Non-pigmented ciliary epithelial cell (primary cell): ENCODE data around the gene GRAMD2B.
"Not testable (repeated sequence)": the region's sequence is repeated elsewhere in the genome, so short reads cannot be mapped to it uniquely, and the experiment has no call there.

Experiments used
- DNase-seq: peaks from one replicate; pipeline ENCODE4 v3.0.0-alpha.2; 2010; ENCODE audit warnings: low read depth

GRAMD2B gene, protein sequence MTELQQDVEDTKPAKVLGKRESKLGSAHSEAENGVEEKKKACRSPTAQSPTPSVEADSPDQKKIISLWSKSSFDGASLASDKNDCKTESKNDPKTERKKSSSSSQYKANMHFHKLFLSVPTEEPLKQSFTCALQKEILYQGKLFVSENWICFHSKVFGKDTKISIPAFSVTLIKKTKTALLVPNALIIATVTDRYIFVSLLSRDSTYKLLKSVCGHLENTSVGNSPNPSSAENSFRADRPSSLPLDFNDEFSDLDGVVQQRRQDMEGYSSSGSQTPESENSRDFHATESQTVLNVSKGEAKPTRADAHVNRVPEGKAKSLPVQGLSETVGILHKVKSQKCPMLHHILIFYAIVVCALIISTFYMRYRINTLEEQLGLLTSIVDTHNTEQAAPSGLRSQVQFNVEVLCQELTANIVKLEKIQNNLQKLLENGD

DNA sequence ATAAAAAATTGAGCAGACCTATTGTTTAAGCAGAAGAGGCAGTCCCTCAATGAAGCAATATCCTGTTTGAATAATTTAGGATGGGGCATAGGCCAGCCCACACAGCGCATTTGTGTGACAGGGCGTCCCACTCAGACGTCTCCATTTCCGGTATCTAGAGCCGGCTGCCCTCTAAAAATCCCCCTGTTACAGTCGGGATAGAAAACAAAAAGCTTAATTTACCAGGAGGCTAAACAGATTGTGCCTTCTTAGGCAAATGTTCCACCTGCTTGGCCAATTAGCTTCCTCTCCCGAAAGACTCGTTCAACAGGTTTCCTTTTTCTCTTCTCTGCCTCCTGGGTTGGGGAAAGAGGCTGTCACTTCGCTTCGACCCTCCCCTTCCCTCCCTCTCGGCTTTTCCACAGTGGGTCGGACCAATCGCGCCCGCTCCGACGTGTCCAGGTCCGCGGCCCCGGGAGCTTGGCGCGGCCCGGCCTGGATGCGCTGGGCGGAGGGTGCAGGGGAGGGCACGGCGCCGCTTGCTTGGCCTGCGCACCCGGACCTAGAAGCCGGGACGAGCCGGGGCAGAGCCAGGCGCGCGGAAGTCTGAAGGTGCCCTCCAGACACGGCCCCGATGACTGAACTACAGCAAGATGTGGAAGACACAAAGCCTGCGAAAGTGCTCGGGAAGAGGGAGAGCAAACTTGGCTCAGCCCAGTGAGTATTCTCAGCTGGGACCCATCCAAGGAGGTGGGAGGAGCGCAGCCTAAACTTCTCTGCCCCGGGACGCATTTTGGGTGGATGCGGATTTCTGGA is at the start of gene GRAMD2B:
Gene GRAMD2B, plus strand, starts transcription at position 416 of the 795 bp plus-strand sequence. Its CDS starts 198 bp downstream, at position 614.
- peak; percentile 63 for DNase-seq

DNA sequence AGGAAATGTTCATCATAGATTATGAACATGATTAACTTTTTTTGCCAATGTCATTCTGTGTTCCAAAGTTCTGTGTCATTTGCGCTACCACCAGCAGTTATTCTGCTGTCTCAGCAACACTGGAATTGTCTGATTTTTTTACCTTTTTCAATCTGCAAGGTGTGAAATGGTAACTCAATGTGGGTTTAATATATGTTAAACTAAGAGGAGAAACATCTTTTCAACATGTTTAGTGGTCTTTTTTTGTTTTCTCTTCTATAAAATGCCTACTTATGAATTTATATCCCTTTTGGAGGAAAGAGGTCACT is 49.1 kb upstream of the GRAMD2B start:
- no peak for DNase-seq

DNA sequence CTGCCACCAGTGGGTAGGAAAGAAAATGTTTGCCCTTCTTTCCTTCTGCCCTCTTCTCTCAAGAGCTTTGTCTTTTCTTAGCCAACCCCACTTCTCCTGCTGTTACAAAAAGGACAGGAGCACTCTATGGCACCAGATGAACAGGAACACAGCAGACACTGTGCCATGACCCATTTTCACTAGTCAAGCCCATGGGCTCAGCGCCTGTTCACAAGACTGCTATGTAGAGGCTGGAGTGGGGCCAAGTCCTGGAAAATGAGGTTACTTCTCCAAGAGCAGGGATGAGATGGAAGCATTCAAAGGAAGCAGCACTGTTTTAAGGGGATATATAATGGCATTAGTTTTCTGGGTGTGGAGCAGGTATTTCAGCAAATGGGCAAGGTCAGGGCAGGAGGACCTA is 46.8 kb upstream of the GRAMD2B start:
- no peak for DNase-seq

DNA sequence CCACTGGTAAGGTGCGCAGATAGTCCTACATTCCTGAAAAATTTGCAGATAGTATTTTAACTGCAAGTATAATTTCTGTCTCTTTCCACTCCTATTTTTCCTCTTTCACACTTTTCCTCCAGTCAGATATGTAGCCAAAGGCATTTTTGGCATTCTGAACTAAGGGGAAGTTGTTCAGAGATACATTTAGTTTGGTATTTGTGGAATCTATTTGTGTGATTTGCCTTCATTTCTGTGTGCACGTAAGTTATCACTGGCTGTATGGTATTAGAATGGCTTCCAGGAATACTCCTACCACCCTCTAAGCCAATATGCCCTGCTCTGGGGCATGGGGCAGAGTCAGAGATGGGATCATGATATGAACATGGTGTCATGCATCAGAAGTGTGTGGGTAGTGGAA is 45.8 kb upstream of the GRAMD2B start:
- DNase-seq, result no peak

DNA sequence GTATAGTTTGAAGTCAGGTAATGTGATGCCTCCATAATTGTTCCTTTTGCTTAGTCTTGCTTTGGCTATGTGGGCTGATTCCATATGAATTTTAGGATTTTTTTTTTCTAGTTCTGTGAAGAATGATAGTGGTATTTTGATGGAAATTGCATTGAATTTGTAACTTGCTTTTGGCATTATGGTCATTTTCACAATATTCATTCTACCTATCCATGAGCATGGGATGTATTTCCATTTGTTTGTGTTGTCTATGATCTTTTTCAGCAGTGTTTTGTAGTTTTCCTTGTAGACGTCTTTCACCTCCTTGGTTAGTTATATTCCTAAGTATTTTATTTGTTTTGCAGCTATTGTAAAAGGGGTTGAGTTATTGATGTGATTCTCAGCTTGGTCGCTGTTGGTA is 42.9 kb upstream of the GRAMD2B start:
- DNase-seq, result not testable (repeated sequence)

DNA sequence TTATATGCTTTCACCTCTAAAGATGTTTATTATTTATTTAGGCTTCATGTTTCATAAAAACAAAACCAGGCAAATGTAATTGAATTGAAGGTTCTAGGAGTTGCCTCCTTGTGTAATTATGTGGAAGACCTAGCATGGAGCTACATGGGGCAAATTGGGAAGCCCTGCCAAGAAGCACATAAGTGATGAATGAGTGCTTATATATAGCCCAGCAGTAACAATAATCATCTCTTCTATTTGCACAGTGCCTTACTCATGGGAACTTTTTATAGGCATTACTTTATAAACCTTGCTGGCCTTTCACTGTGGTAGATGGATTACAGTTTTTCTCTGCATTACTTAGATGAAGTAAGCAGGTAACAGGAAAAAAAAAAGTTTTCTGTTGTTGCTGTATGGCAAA is 40.0 kb upstream of the GRAMD2B start:
- DNase-seq, result no peak

DNA sequence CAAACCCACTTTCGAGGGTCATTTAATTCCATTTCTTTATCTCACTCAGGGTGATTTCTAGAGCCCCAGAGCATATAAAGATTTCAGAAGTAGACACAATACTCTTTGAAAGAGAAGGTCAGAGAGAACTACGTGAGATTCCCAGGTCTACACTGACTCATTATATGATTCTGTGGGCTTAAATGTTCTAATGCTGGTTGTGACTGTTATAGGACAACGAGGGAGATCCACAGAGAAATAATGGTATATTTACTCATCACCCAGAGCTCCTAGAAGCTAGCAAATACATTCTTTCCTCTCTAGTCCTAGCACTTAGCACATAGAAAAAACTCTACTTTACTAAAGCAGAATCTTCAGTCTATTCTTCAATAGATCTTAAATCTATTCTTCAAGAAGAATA is 39.4 kb upstream of the GRAMD2B start:
- DNase-seq, result no peak

DNA sequence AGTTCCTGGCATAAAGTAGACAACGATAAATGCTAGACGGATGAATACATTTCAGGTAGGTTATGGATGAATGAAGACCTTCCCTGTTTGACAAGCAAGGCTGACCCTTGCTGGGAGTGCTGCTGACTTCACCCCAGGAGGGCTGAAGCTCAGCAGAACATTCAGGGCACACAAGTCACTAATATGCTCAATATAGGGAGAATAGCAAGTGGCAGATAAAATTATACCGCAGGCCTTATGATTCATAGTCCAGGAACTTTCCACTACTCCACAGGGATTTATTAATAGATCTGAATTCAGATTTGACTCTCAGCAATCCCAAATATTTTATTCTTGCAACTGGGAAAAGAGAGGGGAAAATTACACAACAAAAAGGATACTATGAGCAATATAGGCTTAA is 38.2 kb upstream of the GRAMD2B start:
- peak; percentile 64 for DNase-seq

DNA sequence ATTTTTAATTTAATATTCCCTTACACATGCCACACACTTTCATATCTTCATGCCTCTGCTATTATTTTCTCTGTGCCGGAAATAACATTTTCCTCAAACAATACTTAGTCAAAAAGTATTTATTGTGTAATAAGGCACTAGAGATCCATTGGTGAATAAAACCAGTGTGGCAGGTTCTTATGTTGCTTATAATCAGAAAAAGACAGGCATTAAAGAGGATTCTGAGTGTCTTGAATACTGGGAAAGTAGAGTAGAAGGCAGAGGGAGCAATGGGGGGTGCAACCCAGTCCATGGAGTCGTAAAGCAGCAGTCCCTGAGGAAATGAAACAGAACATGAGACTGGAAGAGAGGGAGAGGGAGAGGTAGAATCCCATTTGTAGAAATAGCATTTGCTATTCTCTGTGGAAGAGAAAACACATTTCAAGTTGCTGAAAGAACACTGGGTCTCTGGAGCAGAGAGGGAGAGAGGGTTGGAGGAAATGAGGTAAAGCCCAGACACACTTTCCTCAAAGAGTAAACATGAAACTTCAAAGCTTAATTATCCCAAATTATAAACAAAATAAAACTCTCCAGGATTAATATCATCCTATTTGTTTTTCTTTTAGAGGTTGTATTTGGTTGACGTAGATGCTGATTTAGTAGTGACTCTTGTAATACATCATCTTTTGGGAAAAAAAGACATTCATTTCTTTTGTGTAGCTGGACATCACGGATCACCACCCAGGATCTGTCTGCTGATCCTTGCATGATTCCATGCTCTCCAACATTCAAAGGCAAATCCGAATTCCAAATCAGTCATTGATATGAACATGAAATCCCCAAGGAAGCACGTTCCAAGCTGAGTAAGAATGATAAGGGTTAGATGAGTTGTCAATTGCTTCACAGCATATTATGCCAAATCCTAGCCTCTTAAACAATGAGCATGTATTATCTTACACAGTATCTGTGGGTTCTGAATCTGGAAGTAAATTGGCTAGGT is 37.4 kb upstream of the GRAMD2B start:
- no peak for DNase-seq

DNA sequence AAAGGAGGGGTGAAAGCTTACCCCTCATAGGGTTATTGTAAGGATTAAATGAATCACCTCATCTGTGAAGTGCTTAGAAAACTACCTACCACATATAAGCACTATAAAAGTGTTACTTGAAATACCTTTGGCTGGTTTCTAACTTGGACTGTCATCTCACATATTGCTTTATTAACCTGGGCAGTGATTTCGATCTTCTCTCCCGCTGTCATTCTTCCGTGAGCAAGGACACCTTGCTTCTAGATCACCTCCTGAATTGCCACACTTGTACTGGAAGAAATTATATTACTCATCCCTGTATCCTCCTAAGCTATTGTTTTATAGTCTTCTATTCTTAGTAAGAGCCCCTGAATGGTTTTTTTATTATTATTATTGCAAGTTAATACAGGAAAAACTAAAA is 34.0 kb upstream of the GRAMD2B start:
- no peak for DNase-seq

DNA sequence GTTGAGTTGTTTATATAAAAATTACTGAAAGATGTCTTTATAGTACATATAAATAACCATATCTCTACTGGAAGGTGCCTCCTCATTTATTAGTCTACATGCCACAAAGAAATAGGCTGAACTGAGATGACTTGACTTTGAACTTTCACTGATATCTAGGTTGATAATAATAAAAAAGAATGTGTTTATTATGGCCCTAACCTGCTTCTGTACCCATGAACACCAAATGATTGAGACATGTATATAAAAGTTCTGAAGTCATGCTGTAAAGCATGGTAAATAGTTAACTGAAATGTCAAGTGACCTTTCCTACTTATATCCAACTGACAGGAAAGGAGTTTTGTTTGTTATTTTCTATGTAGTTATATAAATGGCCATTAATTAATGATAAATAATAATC is 33.2 kb upstream of the GRAMD2B start:
- DNase-seq, result no peak

DNA sequence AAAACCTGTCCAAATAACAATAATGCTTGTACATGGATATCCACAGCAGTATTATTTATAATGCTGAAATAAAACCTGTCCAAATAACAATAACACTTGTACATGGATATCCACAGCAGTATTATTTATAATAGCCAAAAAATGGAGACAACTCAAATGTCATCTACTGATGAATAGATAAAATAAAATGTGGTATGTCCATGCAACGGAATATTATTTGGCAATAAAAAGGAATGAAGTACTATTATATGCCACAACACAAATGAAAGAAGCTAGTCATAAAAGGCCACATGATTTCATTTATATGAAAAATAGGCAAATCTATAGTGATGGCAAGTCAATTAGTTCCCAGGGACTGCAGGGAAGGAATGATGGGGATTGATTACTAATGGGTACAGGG is 31.8 kb upstream of the GRAMD2B start:
- no peak for DNase-seq

DNA sequence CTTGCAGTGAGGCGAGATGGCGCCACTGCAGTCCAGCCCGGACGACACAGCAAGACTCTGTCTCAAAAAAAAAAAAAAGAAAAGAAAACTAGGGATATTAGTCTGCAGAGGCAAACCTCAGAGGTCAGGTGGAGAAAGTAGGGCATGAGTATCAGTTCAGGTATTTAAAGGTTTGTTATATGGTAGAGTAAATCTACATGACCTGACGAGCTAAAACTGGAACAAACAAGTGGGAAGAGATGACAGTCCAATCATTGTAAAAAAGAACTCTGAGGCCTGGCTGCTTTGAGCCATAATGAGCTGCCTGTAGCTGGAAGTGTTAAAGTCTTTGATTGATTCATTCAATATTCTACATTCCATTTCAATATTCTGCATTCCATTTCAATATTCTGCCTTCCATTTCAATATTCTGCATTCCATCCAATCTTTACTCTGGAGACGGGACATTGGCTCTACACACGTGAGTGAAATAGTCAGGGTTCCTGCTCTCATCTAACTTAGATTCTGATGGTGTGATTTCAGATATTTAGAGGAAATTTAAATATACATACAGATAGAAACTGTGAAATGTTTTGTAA is 28.9 kb upstream of the GRAMD2B start:
- DNase-seq, result no peak

DNA sequence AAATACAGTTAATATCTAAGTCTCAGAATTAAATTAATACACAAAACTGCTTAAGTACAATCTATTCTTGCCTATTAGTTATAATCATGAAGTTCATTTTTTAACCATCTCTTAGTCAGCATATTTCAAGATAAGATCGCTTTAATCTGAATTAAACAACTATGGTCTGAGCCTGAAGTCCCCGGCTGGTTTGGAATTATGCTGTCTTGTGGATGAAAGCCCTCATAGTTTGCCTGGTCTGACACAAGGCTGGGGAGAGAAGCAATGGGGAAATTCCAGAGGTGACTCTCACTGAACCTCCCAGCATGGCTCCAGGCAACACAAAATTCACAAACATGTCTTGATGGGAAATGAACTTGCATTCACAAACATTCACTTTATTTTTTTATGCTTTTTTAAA is 28.0 kb upstream of the GRAMD2B start:
- DNase-seq, result no peak

DNA sequence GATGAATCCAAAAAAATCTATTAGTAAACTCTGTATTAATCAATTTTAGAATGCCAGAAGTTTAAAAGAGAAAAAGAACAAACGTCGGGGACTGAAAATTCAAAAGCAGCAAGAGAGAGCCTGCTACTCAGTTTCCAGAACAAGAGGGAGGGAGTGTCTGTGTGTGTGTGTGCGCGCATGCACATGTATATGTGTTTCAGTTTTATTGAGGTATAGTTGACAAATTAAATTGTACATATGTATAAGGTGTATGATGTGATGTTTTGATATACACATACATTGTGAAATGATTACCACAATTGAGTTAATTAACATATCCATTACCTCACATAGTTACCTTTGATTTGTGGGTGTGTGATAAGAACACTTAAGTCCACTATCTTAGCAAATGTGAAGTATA is 27.6 kb upstream of the GRAMD2B start:
- no peak for DNase-seq

DNA sequence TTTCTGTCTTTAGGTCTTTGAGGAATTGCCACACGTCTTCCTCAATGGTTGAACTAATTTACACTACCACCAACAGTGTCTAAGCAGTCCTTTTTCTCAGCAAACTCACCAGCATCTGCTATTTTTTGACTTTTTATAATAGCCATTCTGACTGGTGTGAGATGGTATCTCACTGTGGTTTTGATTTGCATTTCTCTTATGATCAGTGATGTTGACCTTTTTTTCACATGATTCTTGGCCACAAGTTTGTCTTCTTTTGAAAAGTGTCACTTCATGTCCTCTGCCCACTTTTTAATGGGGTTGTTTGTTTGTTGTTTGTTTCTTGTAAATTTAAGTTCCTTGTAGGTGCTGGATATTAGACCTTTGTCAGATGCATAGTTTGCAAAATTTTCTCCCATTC is 26.5 kb upstream of the GRAMD2B start:
- not testable (repeated sequence) for DNase-seq

DNA sequence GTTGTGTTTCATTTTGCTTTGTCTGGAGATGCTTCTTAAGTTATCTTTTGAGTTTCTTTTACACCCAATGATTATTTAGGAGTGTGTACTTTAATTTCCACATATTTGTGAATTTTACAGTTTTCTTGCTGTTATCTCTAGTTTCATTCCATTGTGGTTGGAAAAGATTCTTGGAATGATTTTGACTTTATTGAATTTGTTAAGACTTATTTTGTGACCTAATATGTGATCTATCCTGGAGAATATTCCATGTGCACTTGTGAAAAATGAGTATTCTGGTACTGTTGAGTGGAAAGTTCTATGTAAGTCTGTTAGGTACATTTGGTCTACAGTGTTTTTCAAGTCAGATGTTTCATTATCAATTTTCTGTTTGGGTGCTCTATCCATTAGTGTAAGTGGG is 24.4 kb upstream of the GRAMD2B start:
- no peak for DNase-seq

DNA sequence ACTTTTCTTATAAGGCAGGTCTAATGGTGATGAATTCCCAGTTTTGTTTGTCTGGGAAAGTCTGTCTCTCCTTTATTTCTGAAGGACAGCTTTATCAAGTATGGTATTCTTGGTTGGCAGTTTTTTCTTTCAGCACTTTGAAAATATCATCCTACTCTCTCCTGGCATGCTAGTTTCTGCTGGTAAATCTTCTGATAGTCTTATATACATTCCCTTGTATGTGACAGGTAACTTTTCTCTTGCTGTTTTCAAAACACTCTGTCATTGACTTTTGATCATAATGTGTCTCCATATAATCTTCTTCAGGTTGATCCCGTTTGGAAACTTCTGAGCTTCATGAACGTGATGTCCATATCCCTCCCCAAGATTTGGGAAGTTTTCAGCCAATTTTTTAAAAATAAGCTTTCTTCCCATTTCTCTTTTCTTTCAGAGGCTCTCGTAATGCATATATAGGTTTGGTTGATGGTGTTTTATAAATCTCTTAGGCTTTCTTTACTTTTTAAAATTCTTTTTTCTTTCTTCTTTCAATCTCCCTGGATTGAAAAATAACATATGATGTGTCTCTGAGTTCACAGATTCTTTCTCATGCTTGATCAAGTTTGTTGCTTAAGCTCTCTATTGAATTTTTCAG is 22.5 kb upstream of the GRAMD2B start:
- DNase-seq, result no peak

DNA sequence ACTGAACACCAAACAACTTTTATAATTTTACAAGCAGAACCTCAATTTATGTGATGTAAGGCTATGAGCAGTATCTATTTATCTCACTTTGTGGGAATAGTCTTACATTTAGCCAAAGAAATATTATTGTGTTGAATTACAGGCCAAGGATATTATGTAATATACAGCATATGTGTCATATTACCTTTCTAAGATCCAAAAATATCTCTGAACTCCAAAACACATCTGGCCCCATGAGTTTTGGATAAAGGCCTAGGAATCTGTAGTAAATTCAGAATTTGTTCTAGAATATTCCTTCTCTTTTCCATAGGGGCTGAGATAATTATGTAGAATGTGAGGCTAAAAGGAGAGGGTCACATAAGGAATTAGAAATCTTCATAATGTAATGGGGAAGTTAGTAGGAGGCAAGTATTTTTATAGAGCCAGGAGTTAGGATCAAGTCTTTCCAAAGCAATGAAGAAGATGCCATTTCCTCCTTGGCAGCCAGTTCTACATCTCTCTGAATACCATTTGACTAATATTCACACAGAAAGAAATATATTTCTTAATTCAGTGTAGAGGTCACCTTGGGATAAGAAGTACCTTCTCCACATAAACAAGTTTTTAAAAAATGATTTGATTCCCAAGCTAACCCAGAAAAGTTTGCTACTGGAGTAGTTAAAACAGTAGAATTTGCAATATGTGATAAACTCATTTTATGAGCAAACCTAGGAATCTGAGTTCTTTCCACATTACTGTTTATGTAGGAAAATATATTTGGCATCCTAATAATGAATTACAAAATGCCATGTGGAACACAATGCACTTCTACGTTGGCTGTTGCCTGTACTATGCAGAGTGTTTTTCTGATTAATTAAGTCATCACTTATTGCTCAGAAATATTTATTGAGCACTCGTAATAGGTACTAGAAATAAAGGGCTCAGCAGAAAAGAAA is 20.3 kb upstream of the GRAMD2B start:
- DNase-seq, result no peak

DNA sequence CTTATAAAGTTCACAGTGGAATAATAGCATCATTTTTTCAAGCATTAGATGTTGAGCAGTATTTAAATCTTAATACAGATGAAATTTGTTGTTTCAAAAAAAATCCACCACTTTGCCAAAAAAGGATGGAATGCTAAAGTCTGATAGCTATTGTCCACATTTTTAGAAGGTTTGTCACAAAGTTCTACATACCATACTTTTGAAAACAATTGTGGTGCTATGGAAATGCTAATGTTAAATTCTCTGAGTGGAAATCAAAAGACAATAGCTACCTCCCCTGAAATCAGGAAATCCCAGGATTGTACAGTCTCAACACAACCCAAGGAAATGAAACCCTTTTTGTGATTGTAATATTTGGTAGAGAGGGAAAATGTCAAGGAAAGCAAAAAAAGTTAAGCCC is 19.3 kb upstream of the GRAMD2B start:
- DNase-seq, result no peak
